ENCODE measurements around the gene TSPAN9.

Gene TSPAN9

DNA sequence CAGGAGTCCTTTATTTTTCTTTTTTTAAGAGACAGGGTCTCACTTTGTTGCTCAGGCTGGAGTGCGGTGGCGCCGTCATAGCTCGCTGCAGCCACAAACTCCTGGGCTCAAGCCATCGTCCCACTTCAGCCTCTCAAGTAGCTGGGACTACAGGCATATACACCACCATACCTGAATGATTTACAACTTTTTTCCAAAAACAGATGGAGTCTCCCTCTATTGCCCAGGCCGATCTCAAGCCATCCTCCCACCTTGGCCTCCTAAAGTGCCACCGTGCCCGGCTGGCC is 205.1 kb downstream of the TSPAN9 start:
- no peak for ATAC-seq (ENCODE audit: low read depth)
- Histone ChIP-seq H3K36me3 (ENCODE audit: low read depth) (no peaks in the 10 kb centered on the region), H3K9me3 (ENCODE audit: severe bottlenecking) (no peaks in the 10 kb centered on the region), H3K4me1 (ENCODE audit: insufficient read depth, poor library complexity, severe bottlenecking) (no peaks in the 10 kb centered on the region), H3K27me3 (ENCODE audit: insufficient read depth, poor library complexity, severe bottlenecking) (no peaks in the 10 kb centered on the region), H3K4me3 (ENCODE audit: severe bottlenecking) (no peak overlapping the region), H3K27ac (ENCODE audit: poor library complexity, severe bottlenecking) (no peak overlapping the region)
- TF ChIP-seq, protein P1, sequence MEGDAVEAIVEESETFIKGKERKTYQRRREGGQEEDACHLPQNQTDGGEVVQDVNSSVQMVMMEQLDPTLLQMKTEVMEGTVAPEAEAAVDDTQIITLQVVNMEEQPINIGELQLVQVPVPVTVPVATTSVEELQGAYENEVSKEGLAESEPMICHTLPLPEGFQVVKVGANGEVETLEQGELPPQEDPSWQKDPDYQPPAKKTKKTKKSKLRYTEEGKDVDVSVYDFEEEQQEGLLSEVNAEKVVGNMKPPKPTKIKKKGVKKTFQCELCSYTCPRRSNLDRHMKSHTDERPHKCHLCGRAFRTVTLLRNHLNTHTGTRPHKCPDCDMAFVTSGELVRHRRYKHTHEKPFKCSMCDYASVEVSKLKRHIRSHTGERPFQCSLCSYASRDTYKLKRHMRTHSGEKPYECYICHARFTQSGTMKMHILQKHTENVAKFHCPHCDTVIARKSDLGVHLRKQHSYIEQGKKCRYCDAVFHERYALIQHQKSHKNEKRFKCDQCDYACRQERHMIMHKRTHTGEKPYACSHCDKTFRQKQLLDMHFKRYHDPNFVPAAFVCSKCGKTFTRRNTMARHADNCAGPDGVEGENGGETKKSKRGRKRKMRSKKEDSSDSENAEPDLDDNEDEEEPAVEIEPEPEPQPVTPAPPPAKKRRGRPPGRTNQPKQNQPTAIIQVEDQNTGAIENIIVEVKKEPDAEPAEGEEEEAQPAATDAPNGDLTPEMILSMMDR (IDR thresholded peaks at IDR 0.05; ENCODE audit: poor library complexity, severe bottlenecking), result no peak
- no peak for DNase-seq (ENCODE audit: low spot score)

DNA sequence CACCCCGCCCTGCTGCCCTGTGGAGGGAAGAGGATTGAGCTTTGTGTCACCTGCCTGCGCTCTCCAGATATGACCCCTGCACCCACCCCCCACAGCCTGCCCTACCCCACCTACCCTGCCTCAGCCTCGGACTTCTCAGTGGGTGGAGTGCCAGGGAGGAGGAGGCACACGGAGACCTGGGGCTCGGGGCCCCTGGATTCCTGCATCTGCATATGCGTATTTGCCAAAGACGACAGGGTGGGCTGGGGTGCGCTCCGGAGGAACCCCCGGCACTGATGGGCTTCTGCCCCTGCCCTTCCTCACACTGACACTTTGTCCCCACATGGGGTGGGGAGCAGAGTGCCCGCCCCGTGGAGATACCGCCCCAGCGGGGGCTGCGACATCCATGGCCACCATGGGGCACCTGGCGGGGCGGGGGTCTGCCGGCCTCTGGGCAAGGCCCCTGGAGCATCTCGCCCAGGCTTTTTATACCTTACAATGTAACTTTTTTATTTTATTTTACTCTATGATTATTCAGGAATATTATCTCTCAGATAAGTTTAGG is 206.0 kb downstream of the TSPAN9 start:
- H3K4me3 ChIP-seq (ENCODE audit: severe bottlenecking), result no peak overlapping the region
- H3K27me3 ChIP-seq (ENCODE audit: insufficient read depth, poor library complexity, severe bottlenecking), result no peaks in the 10 kb centered on the region
- ATAC-seq (ENCODE audit: low read depth) (no peak), DNase-seq (ENCODE audit: low spot score) (no peak)
- no peak overlapping the region for H3K27ac ChIP-seq (ENCODE audit: poor library complexity, severe bottlenecking)
- TF ChIP-seq, protein P1 (IDR thresholded peaks at IDR 0.05; ENCODE audit: poor library complexity, severe bottlenecking), result no peak
- no peaks in the 10 kb centered on the region for H3K4me1 ChIP-seq (ENCODE audit: insufficient read depth, poor library complexity, severe bottlenecking)
- no peaks in the 10 kb centered on the region for H3K36me3 ChIP-seq (ENCODE audit: low read depth)
- no peaks in the 10 kb centered on the region for H3K9me3 ChIP-seq (ENCODE audit: severe bottlenecking)

DNA sequence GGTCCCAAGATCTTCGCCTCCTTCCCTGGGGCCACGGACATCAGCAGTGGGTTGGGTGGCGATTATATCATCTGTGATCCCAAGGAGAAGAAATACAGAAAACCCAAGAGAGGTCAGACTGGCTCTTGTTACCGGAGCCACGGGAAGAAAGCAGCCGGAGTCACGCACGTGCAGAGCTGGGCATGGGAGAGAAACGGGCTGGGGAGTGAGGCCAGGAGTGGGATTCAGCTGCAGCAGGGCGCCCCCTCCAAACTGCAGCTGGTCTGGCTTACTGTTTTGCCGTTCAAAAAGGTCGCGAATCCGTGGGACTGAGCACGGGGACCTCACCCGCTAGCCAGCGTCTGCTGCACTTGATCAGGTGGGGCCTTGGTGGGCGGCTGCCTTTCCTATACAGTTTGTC is 207.2 kb downstream of the TSPAN9 start:
- no peak overlapping the region for H3K4me3 ChIP-seq (ENCODE audit: severe bottlenecking)
- H3K27ac ChIP-seq (ENCODE audit: poor library complexity, severe bottlenecking), result no peak overlapping the region
- TF ChIP-seq, protein P1 (IDR thresholded peaks at IDR 0.05; ENCODE audit: poor library complexity, severe bottlenecking), result no peak
- H3K27me3 ChIP-seq (ENCODE audit: insufficient read depth, poor library complexity, severe bottlenecking), result no peaks in the 10 kb centered on the region
- no peaks in the 10 kb centered on the region for H3K9me3 ChIP-seq (ENCODE audit: severe bottlenecking)
- no peak for ATAC-seq (ENCODE audit: low read depth)
- H3K4me1 ChIP-seq (ENCODE audit: insufficient read depth, poor library complexity, severe bottlenecking), result no peaks in the 10 kb centered on the region
- H3K36me3 ChIP-seq (ENCODE audit: low read depth), result no peaks in the 10 kb centered on the region
- no peak for DNase-seq (ENCODE audit: low spot score)

DNA sequence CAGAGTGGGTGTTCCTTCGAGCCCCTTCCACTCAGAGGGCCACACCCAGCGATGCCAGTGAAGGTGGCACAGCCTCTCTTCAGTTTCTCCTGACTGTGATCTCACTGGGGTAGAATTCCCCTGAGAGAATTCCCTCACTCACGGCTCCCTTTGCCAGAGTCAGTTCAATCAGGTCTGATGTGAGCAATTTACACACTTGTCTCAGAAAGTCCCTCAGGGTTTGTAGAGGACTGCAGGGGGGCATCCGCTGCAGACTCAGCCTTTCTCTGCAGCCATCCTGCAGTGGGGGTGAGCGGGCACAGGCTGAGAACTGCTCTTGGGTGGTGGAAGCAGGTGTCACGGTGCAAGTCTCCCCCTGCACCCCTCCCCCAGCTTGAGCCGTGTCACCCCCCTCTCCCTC is 208.4 kb downstream of the TSPAN9 start:
- H3K4me1 ChIP-seq (ENCODE audit: insufficient read depth, poor library complexity, severe bottlenecking), result no peaks in the 10 kb centered on the region
- TF ChIP-seq, protein P1 (IDR thresholded peaks at IDR 0.05; ENCODE audit: poor library complexity, severe bottlenecking), result no peak
- no peaks in the 10 kb centered on the region for H3K36me3 ChIP-seq (ENCODE audit: low read depth)
- no peak overlapping the region for H3K27ac ChIP-seq (ENCODE audit: poor library complexity, severe bottlenecking)
- no peaks in the 10 kb centered on the region for H3K9me3 ChIP-seq (ENCODE audit: severe bottlenecking)
- H3K27me3 ChIP-seq (ENCODE audit: insufficient read depth, poor library complexity, severe bottlenecking), result no peaks in the 10 kb centered on the region
- no peak for ATAC-seq (ENCODE audit: low read depth)
- H3K4me3 ChIP-seq (ENCODE audit: severe bottlenecking), result no peak overlapping the region
- DNase-seq (ENCODE audit: low spot score), result no peak

DNA sequence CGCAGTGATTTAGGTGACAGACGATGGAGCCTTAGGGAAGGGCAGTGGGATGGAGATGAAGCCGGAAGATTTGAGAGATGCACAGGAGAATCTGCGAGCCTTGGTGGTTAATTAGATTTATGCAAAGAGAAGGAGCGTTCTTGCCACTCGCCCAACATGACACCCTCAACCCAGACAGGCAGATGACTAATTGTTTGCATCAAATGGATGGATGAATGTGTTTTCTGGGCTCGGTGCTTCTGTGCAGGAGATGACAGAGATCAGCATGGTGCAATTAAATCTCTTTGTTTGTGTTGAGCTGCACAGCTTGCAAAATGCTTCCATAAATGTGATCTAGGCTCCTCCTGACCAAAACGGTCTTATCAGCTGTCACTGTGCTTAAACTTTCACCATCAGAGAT is 211.5 kb downstream of the TSPAN9 start:
- H3K36me3 ChIP-seq (ENCODE audit: low read depth), result no peaks in the 10 kb centered on the region
- H3K27me3 ChIP-seq (ENCODE audit: insufficient read depth, poor library complexity, severe bottlenecking), result no peaks in the 10 kb centered on the region
- H3K4me1 ChIP-seq (ENCODE audit: insufficient read depth, poor library complexity, severe bottlenecking), result no peaks in the 10 kb centered on the region
- H3K9me3 ChIP-seq (ENCODE audit: severe bottlenecking), result no peaks in the 10 kb centered on the region
- no peak overlapping the region for H3K27ac ChIP-seq (ENCODE audit: poor library complexity, severe bottlenecking)
- no peak overlapping the region for H3K4me3 ChIP-seq (ENCODE audit: severe bottlenecking)
- TF ChIP-seq, protein P1 (IDR thresholded peaks at IDR 0.05; ENCODE audit: poor library complexity, severe bottlenecking), result no peak
- DNase-seq (ENCODE audit: low spot score) (no peak), ATAC-seq (ENCODE audit: low read depth) (no peak)
